B cell (primary cell): ENCODE measurements around the gene SCG2. TPM values are rescaled to one million over a fixed set of nuclear protein-coding genes. Genes with fewer than 3 reads are reported as not detected.

ENCODE experiments used
- ATAC-seq: fragments of 200-7000 bp; cut with Tn5 transposase; one replicate; pipeline ENCODE4 v1.10.0; 2021; ENCODE audit warnings: low read depth, mild to moderate bottlenecking, moderate number of reproducible peaks, moderate library complexity
- CTCF ChIA-PET: fragments of 350-600 bp; sonication (Branson Sonifier 250); formaldehyde crosslinking; loops from one replicate; lab custom pipeline; 2021; ENCODE audit warnings: antibody characterized with exemption, inconsistent platforms; lab: Charles Lee
- POLR2A ChIA-PET: fragments of 350-600 bp; sonication (Branson Sonifier 250); formaldehyde crosslinking; loops from one replicate; lab custom pipeline; 2021; ENCODE audit warnings: antibody characterized with exemption; lab: Charles Lee
- DNase-seq: peaks from one replicate; pipeline ENCODE4 v3.0.0; 2013
- H2AFZ ChIP-seq: 2 replicates; pipeline ENCODE4 v1.6.1; 2012; ENCODE audit warnings: mild to moderate bottlenecking, low read depth, low read length; ENCODE audit not compliant: insufficient read depth, poor library complexity, severe bottlenecking
- H3K27ac ChIP-seq, 2 donors: 1 replicate in 1 of 2; 2 replicates in 1 of 2; pipeline ENCODE4 v1.5.1; 2012 to 2013; ENCODE audit warnings: low read length in 2 of 2, mild to moderate bottlenecking in 2 of 2, moderate library complexity in 1 of 2
- H3K27me3 ChIP-seq, 4 experiments: fragments of 200-600 bp in 1 of 4; sonication (generic) in 1 of 4; replicated peaks in 1 of 4; 1 replicate in 2 of 4; 2 replicates in 2 of 4; pipeline versions ENCODE4 v1.6.1 to v1.7.0; 2013 to 2016; ENCODE audit warnings: low read length in 3 of 4, mild to moderate bottlenecking in 2 of 4, mixed read lengths in 1 of 4, moderate library complexity in 1 of 4; ENCODE audit not compliant: insufficient read depth in 4 of 4, control insufficient read depth in 3 of 4; ENCODE audit errors: control extremely low read depth in 1 of 4
- H3K36me3 ChIP-seq, 2 experiments: replicated peaks in 1 of 2; 1 replicate in 1 of 2; 2 replicates in 1 of 2; pipeline versions ENCODE4 v1.6.1 to v1.7.1; 2013; ENCODE audit warnings: low read length in 1 of 2; ENCODE audit not compliant: insufficient read depth in 2 of 2, control insufficient read depth in 1 of 2; ENCODE audit errors: control extremely low read depth in 1 of 2, extremely low read depth in 1 of 2
- H3K4me1 ChIP-seq, 2 donors: fragments of 200-600 bp in 1 of 2; sonication (generic) in 1 of 2; 1 replicate in 1 of 2; 2 replicates in 1 of 2; pipeline versions ENCODE4 v1.5.1 to v1.6.1; 2013 to 2017; ENCODE audit warnings: low read length in 2 of 2; ENCODE audit not compliant: control insufficient read depth in 2 of 2, insufficient read depth in 2 of 2
- H3K4me2 ChIP-seq: replicated peaks from 2 replicates; pipeline ENCODE3; 2012; ENCODE audit warnings: mild to moderate bottlenecking, low read depth, low read length; ENCODE audit not compliant: poor library complexity, severe bottlenecking
- H3K4me3 ChIP-seq, 5 experiments: fragments of 200-600 bp in 1 of 5; sonication (generic) in 1 of 5; 1 replicate in 3 of 5; 2 replicates in 2 of 5; pipeline versions ENCODE4 v1.5.1 to v1.7.0; 2011 to 2016; ENCODE audit warnings: low read length in 4 of 5, mild to moderate bottlenecking in 4 of 5, low read depth in 2 of 5, control low read depth in 1 of 5, moderate library complexity in 1 of 5; ENCODE audit not compliant: insufficient read depth in 1 of 5; ENCODE audit errors: control extremely low read depth in 1 of 5, extremely low read depth in 1 of 5
- H3K79me2 ChIP-seq: fragments of 200-600 bp; sonication (generic); one replicate; pipeline ENCODE4 v1.6.0; 2016; ENCODE audit warnings: low read length; ENCODE audit not compliant: control insufficient read depth, insufficient read depth
- H3K9ac ChIP-seq: fragments of 200-600 bp; sonication (generic); 2 replicates; pipeline ENCODE4 v1.6.1; 2017; ENCODE audit warnings: mild to moderate bottlenecking, low read length, moderate library complexity
- H3K9me3 ChIP-seq, 3 donors: one replicate each; pipeline versions ENCODE4 v1.6.1 to v1.7.1; 2013; ENCODE audit warnings: low read length in 2 of 3; ENCODE audit not compliant: control insufficient read depth in 2 of 3, insufficient read depth in 1 of 3; ENCODE audit errors: control extremely low read depth in 1 of 3
- H4K20me1 ChIP-seq: 2 replicates; pipeline ENCODE4 v1.6.0; 2012; ENCODE audit warnings: mild to moderate bottlenecking, low read length; ENCODE audit not compliant: insufficient read depth, control insufficient read depth, poor library complexity, severe bottlenecking
- H3K27ac Mint-ChIP-seq: one replicate; pipeline ENCODE4 v1.8.0; 2021; ENCODE audit warnings: mixed read lengths
- H3K27me3 Mint-ChIP-seq: one replicate; pipeline ENCODE4 v1.8.0; 2021; ENCODE audit warnings: mixed read lengths
- H3K4me1 Mint-ChIP-seq: one replicate; pipeline ENCODE4 v1.8.0; 2021; ENCODE audit warnings: mixed read lengths
- H3K4me3 Mint-ChIP-seq: one replicate; pipeline ENCODE4 v1.8.0; 2021; ENCODE audit warnings: mixed read lengths
- H3K9me3 Mint-ChIP-seq: one replicate; pipeline ENCODE4 v1.8.0; 2022; ENCODE audit warnings: mixed read lengths; ENCODE audit not compliant: insufficient read depth
- EZH2 ChIP-seq: IDR thresholded peaks from 2 replicates; pipeline ENCODE4 v1.6.1; 2012; ENCODE audit warnings: borderline replicate concordance, low read depth, mild to moderate bottlenecking, moderate library complexity, low read length; ENCODE audit not compliant: insufficient read depth, poor library complexity, severe bottlenecking
- WGBS: methylation state at CpG from one replicate; pipeline ENCODE4 v1.1.5; 2013; ENCODE audit warnings: missing lambda C conversion rate; ENCODE audit not compliant: insufficient coverage; 5-methylcytosine and 5-hydroxymethylcytosine counted together
- intact Hi-C: fragments of 100-400 bp; cut with micrococcal nuclease; formaldehyde crosslinking; loops from one replicate; pipeline ENCODE4 v1.10.0; 2022
- polyA plus RNA-seq: library from polyadenylated mRNA; depleted of rRNA; stranded (reverse); fragments of >200 nt; gene quantifications from 2 replicates; pipeline ENCODE4 v1.2.3, GENCODE V29; 2012
- total RNA-seq, 2 donors: library from RNA; stranded (reverse); fragments of 120-200 nt in 1 of 2; gene quantifications; 1 replicate in 1 of 2; 2 replicates in 1 of 2; pipeline versions ENCODE4 v1.2.3 to v1.2.4, GENCODE V29; 2013 to 2022
- TF ChIP-seq, protein P1 (sequence below): fragments of 200-600 bp; IDR thresholded peaks from one replicate; pipeline ENCODE4 v1.8.0; 2022; ENCODE audit warnings: antibody characterized with exemption, mild to moderate bottlenecking

Gene SCG2
- total and polyA plus RNA-seq, 2 donors (not counting 1 experiment from before 2014, with no cell fraction given) = 0.12 to 0.44 TPM

DNA sequence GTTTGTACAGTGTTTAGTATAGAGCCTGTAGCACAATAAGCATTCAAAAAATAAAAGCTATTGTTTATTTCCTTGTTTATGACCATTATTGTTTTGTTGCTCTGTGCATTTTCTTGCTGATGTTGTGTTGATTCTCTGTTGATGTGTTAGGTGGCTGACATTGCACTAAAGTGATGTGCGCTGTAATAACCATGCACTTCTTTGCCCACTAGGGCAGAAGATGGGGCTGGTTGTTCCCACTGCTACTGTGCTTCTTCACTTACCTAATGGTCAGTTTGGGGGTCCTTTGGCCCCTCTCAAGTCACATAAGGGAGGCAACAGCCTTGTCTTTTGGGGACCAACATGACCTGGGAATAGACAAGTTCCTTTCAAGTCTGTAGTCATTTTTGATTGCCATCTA is 6.0 kb downstream of the SCG2 start:
- TF ChIP-seq, protein P1, sequence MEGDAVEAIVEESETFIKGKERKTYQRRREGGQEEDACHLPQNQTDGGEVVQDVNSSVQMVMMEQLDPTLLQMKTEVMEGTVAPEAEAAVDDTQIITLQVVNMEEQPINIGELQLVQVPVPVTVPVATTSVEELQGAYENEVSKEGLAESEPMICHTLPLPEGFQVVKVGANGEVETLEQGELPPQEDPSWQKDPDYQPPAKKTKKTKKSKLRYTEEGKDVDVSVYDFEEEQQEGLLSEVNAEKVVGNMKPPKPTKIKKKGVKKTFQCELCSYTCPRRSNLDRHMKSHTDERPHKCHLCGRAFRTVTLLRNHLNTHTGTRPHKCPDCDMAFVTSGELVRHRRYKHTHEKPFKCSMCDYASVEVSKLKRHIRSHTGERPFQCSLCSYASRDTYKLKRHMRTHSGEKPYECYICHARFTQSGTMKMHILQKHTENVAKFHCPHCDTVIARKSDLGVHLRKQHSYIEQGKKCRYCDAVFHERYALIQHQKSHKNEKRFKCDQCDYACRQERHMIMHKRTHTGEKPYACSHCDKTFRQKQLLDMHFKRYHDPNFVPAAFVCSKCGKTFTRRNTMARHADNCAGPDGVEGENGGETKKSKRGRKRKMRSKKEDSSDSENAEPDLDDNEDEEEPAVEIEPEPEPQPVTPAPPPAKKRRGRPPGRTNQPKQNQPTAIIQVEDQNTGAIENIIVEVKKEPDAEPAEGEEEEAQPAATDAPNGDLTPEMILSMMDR = no peak
- no peak for TF ChIP-seq EZH2
- Histone ChIP-seq H3K27me3 (peaks cover 0 to 3% (median 0%) of the 10 kb centered on the region in 4 experiments), H3K9ac (no peak overlapping the region), H3K4me3 (no peak overlapping the region), H2AFZ (no peak overlapping the region), H3K79me2 (no peaks in the 10 kb centered on the region), H3K27ac (no peak overlapping the region), H4K20me1 (no peaks in the 10 kb centered on the region), H3K4me2 (no peak overlapping the region), H3K4me1 (no peaks in the 10 kb centered on the region), H3K36me3 (no peaks in the 10 kb centered on the region), H3K9me3 (no peaks in the 10 kb centered on the region)
- ChIA-PET CTCF (no interaction called here), POLR2A (no interaction called here)
- Mint-ChIP-seq H3K4me1 (no peaks in the 10 kb centered on the region), H3K27me3 (peaks cover 5% of the 10 kb centered on the region), H3K27ac (no peak overlapping the region), H3K9me3 (no peaks in the 10 kb centered on the region), H3K4me3 (no peak overlapping the region)
- intact Hi-C loops = no loop called here
- DNase-seq (no peak), ATAC-seq (no peak)
- whole genome bisulfite sequencing = 100% methylated on average over 1 of the region's 1 CpG

DNA sequence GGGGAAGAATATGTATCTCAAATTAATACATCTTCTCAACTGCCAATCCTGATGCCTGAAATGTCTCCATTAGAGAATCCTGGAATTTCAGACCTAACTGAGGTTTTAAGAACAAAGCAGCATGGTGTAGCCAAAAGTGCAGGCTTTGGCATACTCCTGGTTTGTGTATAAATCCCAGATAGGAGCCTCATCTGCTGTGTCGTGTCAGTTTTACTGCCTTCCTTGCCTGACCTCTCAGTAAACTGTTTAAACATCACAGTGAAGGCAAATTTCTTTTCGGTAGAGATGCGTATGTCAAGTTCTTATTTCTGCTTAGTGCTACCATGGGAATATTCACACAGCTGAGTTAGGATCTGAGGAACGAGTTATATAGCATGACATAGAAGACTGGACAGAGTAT is 7.3 kb downstream of the SCG2 start:
- ATAC-seq (no peak), DNase-seq (no peak)
- WGBS = 67% methylated on average over 3 of the region's 4 CpGs
- Mint-ChIP-seq H3K4me3 (no peak overlapping the region), H3K27me3 (no peaks in the 10 kb centered on the region), H3K27ac (no peak overlapping the region), H3K4me1 (no peaks in the 10 kb centered on the region), H3K9me3 (no peaks in the 10 kb centered on the region)
- Histone ChIP-seq H3K36me3 (no peaks in the 10 kb centered on the region), H3K27ac (no peak overlapping the region), H4K20me1 (no peaks in the 10 kb centered on the region), H3K4me1 (no peaks in the 10 kb centered on the region), H3K4me2 (no peak overlapping the region), H3K27me3 (peaks cover 0 to 3% (median 0%) of the 10 kb centered on the region in 4 experiments), H3K4me3 (no peak overlapping the region), H3K79me2 (no peaks in the 10 kb centered on the region), H3K9me3 (no peaks in the 10 kb centered on the region), H2AFZ (no peak overlapping the region), H3K9ac (no peak overlapping the region)
- ChIA-PET POLR2A (no interaction called here), CTCF (no interaction called here)
- TF ChIP-seq EZH2 = no peak
- TF ChIP-seq, protein P1 = no peak
- intact Hi-C loops = no loop called here
